HEK293T (cell line): ENCODE measurements around the gene CASP12.

Source experiments
- CTCF ChIA-PET: fragments of 350-600 bp; formaldehyde crosslinking; extraction: SDS; loops from one replicate; lab custom pipeline; 2021; ENCODE audit warnings: antibody characterized with exemption, inconsistent platforms; lab: Yijun Ruan, JAX
- POLR2A ChIA-PET: fragments of 350-600 bp; formaldehyde crosslinking; extraction: SDS; loops from one replicate; lab custom pipeline; 2020; ENCODE audit warnings: antibody characterized with exemption, inconsistent platforms; lab: Yijun Ruan, JAX
- DNase-seq: peaks from one replicate; pipeline ENCODE4 v3.0.0; 2012; ENCODE audit warnings: mixed read lengths; ENCODE audit errors: extremely low spot score
- ARNT ChIP-seq: fragments of 450-650 bp; IDR thresholded peaks from 2 replicates; pipeline ENCODE4 v1.6.1; 2017; ENCODE audit warnings: mild to moderate bottlenecking
- BHLHE40 ChIP-seq: fragments of 450-650 bp; IDR thresholded peaks from 2 replicates; pipeline ENCODE4 v1.6.1; 2016; ENCODE audit warnings: mild to moderate bottlenecking, moderate library complexity, borderline replicate concordance
- CTBP1 ChIP-seq: fragments of 450-650 bp; IDR thresholded peaks from 2 replicates; pipeline ENCODE4 v1.6.1; 2016; ENCODE audit warnings: borderline replicate concordance
- ELF4 ChIP-seq: fragments of 450-650 bp; IDR thresholded peaks from 2 replicates; pipeline ENCODE4 v1.6.1; 2017; ENCODE audit warnings: antibody characterized with exemption
- FOXA1 ChIP-seq: fragments of 450-650 bp; IDR thresholded peaks from 2 replicates; pipeline ENCODE4 v1.6.1; 2016; ENCODE audit warnings: mild to moderate bottlenecking
- FOXK2 ChIP-seq: fragments of 450-650 bp; IDR thresholded peaks from 2 replicates; pipeline ENCODE4 v1.6.1; 2016; ENCODE audit warnings: mild to moderate bottlenecking
- FOXM1 ChIP-seq: fragments of 450-650 bp; IDR thresholded peaks from 2 replicates; pipeline ENCODE4 v1.6.1; 2017; ENCODE audit warnings: mild to moderate bottlenecking, borderline replicate concordance
- HDGF ChIP-seq: fragments of 450-650 bp; IDR thresholded peaks from 2 replicates; pipeline ENCODE4 v1.6.1; 2017; ENCODE audit warnings: antibody characterized with exemption, borderline replicate concordance
- L3MBTL2 ChIP-seq: fragments of 450-650 bp; conservative IDR thresholded peaks from 2 replicates; pipeline ENCODE4 v1.6.1; 2016; ENCODE audit warnings: mild to moderate bottlenecking
- LEF1 ChIP-seq: fragments of 450-650 bp; IDR thresholded peaks from 2 replicates; pipeline ENCODE4 v1.6.1; 2017; ENCODE audit warnings: mild to moderate bottlenecking, borderline replicate concordance
- NFRKB ChIP-seq: fragments of 450-650 bp; IDR thresholded peaks from 2 replicates; pipeline ENCODE4 v1.6.1; 2016; ENCODE audit warnings: mild to moderate bottlenecking, moderate library complexity
- PKNOX1 ChIP-seq: fragments of 450-650 bp; IDR thresholded peaks from 2 replicates; pipeline ENCODE4 v1.6.1; 2016
- SP1 ChIP-seq: fragments of 450-650 bp; IDR thresholded peaks from 2 replicates; pipeline ENCODE4 v1.6.1; 2017
- SUZ12 ChIP-seq: fragments of 450-650 bp; IDR thresholded peaks from 2 replicates; pipeline ENCODE4 v1.6.1; 2016; ENCODE audit warnings: mild to moderate bottlenecking
- TARDBP ChIP-seq: fragments of 450-650 bp; IDR thresholded peaks from 2 replicates; pipeline ENCODE4 v1.6.1; 2016
- ZNF384 ChIP-seq: fragments of 450-650 bp; IDR thresholded peaks from 2 replicates; pipeline ENCODE4 v1.6.1; 2016

CASP12 gene

GRCh38 chr11:104928811-104929210 is 30.6 kb upstream of the CASP12 start:
- TF ChIP-seq ELF4 (no peak), SP1 (no peak), L3MBTL2 (no peak), ZNF384 (no peak), PKNOX1 (no peak), HDGF (no peak), CTBP1 (no peak), NFRKB (no peak), ARNT (no peak), FOXK2 (no peak), BHLHE40 (no peak), FOXA1 (no peak), FOXM1 (no peak), LEF1 (no peak), TARDBP (no peak), SUZ12 (no peak)
- POLR2A ChIA-PET = no interaction called here
- CTCF ChIA-PET = no interaction called here
- no peak for DNase-seq

DNA sequence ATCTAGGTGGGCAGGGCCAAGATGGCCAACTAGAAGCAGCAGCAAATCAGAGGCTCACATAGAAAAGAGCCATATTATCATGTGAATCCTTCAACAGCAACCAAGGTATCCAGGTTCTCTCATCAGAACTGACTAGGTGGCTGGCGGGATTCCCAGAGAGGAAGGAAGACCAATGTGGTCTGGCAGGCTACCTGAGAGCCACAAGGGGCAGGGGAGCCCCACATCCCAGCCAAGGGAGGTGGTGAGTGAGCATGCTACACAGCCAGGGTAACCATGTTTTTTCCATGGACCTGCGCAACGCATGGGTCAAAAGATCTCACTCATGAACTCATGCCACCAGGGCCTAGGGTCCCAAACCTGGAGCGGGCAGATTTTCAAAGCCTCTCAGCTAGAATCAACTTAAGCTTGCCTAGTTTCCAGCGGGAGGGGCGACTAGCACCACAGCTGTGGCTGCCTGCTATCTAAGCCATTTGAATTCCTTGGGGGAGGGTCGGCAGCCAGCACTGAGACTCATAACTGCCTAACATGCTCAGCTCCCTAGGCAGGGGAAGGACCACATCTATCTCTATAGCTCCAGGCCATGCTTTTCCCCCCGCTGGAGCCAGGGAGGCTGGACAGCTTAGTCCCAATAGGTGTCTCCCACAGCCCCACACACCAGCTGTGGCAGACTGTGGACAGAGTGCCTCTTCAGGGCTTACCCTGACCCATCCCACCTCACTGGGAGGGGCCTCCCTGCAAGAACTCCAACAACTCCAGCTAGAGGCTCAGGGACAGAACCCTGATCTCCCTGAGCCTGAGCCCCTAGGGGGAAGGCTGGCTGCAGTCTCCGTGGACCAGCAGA is 28.7 kb upstream of the CASP12 start:
- TF ChIP-seq SUZ12 (no peak), TARDBP (no peak), FOXA1 (no peak), FOXK2 (no peak), FOXM1 (no peak), PKNOX1 (no peak), ELF4 (no peak), CTBP1 (no peak), SP1 (no peak), ZNF384 (no peak), HDGF (no peak), ARNT (no peak), LEF1 (no peak), L3MBTL2 (no peak), BHLHE40 (no peak), NFRKB (no peak)
- CTCF ChIA-PET = no interaction called here
- no peak for DNase-seq
- POLR2A ChIA-PET = no interaction called here

DNA sequence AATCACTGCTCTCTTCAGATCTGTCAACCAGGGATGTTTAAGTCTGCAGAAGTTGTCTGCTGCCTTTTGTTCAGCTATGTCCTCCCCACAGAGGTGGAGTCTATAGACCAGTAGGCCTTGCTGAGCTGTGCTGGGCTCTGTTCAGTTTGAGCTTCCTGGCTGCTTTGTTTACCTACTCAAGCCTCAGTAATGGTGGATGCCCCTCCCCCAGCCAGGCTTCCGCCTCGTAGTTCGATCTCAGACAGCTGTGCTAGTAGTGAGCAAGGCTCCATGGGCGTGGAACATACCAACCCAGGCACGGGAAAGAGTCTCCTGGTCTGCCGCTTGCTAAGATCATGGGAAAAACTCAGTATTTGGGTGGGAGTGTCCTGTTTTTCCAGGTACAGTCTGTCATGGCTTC is 27.6 kb upstream of the CASP12 start:
- no peak for DNase-seq
- POLR2A ChIA-PET = no interaction called here
- TF ChIP-seq BHLHE40 (no peak), HDGF (no peak), FOXM1 (no peak), PKNOX1 (no peak), SUZ12 (no peak), ARNT (no peak), NFRKB (no peak), L3MBTL2 (no peak), SP1 (no peak), LEF1 (no peak), ZNF384 (no peak), FOXA1 (no peak), TARDBP (no peak), FOXK2 (no peak), ELF4 (no peak), CTBP1 (no peak)
- CTCF ChIA-PET = no interaction called here

DNA sequence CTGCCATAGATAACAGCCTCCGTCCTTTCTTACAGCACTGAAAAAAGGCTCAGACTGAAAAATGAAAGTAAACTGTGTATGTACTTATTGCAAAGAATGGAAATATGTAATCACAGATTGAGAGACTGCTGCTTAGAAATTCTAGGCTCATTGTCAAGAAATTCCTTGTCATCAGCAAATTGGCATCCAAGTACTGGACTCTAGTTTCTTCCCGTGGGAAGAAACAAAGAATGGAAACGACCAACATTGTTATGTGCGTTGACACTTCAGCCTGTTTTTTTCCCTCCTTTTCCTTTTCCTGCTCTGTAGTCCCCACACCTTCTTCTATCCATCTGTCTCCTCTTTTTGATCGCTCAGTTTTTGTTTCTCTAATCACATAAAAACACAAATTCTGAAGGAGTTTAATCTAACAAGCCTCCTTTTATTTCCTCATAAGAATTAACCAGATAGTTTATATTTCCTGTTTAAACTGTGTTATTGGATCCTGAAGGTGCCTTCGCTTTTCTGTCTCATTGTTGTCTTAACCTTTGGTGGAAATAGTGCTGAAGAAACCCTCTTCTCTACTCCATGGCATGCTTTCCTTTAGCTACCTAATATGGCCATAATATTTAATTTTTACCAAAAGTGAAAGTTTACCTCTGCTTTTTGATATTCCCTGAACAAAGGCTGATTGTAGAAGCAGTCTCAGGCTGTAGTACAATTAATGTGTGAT is 20.0 kb upstream of the CASP12 start:
- POLR2A ChIA-PET = no interaction called here
- no peak for DNase-seq
- CTCF ChIA-PET = no interaction called here
- no peak for TF ChIP-seq SUZ12
- no peak for TF ChIP-seq FOXA1
- TF ChIP-seq NFRKB = no peak
- no peak for TF ChIP-seq PKNOX1
- no peak for TF ChIP-seq FOXK2
- no peak for TF ChIP-seq BHLHE40
- no peak for TF ChIP-seq HDGF
- TF ChIP-seq ZNF384 = no peak
- no peak for TF ChIP-seq LEF1
- no peak for TF ChIP-seq TARDBP
